Epidermal melanocyte (primary cell): ENCODE measurements around the gene DHDDS.
"Not testable (repeated sequence)": the region's sequence is repeated elsewhere in the genome, so short reads cannot be mapped to it uniquely, and the experiment has no call there.

Experiments used
- DNase-seq: peaks from one replicate; pipeline ENCODE4 v3.0.0; 2011; ENCODE audit warnings: low spot score; ENCODE audit not compliant: insufficient read length

The DHDDS gene

GRCh38 chr1:26475989-26476388, 43.9 kb downstream of the DHDDS start:
- DNase-seq = no peak

GRCh38 chr1:26476958-26477357, 44.8 kb downstream of the DHDDS start:
- no peak for DNase-seq

- no peak for DNase-seq
These were observed 45.5 kb downstream of the DHDDS start for GRCh38 chr1:26477446-26478152.

GRCh38 chr1:26478159-26478558, 46.0 kb downstream of the DHDDS start:
- DNase-seq = no peak

GRCh38 chr1:26478988-26479387, 46.9 kb downstream of the DHDDS start:
- DNase-seq = no peak

GRCh38 chr1:26482921-26483320, 50.8 kb downstream of the DHDDS start:
- DNase-seq = no peak

- no peak for DNase-seq
These were observed 51.9 kb downstream of the DHDDS start for GRCh38 chr1:26483980-26484379.

- DNase-seq = no peak
These were observed 58.0 kb downstream of the DHDDS start for GRCh38 chr1:26490155-26490554.

- DNase-seq = no peak
These were observed 61.1 kb downstream of the DHDDS start for GRCh38 chr1:26493267-26493666.

GRCh38 chr1:26493938-26494337, 61.8 kb downstream of the DHDDS start:
- DNase-seq = no peak

- DNase-seq = no peak
These were observed 64.7 kb downstream of the DHDDS start for GRCh38 chr1:26496861-26497260.

- no peak for DNase-seq
These were observed 66.8 kb downstream of the DHDDS start for GRCh38 chr1:26498894-26499293.

GRCh38 chr1:26500488-26501175, 68.5 kb downstream of the DHDDS start:
- DNase-seq = peak; percentile 77

- not testable (repeated sequence) for DNase-seq
These were observed 78.6 kb downstream of the DHDDS start for GRCh38 chr1:26510711-26511110.

- DNase-seq = not testable (repeated sequence)
These were observed 83.7 kb downstream of the DHDDS start for GRCh38 chr1:26515836-26516235.

GRCh38 chr1:26516987-26517765, 85.1 kb downstream of the DHDDS start:
- DNase-seq = no peak

GRCh38 chr1:26517766-26518049, 85.6 kb downstream of the DHDDS start:
- no peak for DNase-seq

GRCh38 chr1:26518355-26518754, 86.2 kb downstream of the DHDDS start:
- DNase-seq = no peak

GRCh38 chr1:26520339-26520738, 88.2 kb downstream of the DHDDS start:
- DNase-seq = no peak
